CD4-positive, alpha-beta T cell (primary cell): Measurements from ENCODE around the gene PSMF1. TPM values are rescaled to one million over a fixed set of nuclear protein-coding genes. Genes with fewer than 3 reads are reported as not detected.

Experiments used
- ATAC-seq: fragments of 200-7000 bp; cut with Tn5 transposase; one replicate; pipeline ENCODE4 v1.10.0; 2022; ENCODE audit warnings: mild to moderate bottlenecking; ENCODE audit not compliant: poor library complexity
- CTCF ChIA-PET: fragments of 350-600 bp; sonication (Branson Sonifier 250); formaldehyde crosslinking; loops from one replicate; lab custom pipeline; 2021; ENCODE audit warnings: antibody characterized with exemption, inconsistent platforms; lab: Charles Lee
- POLR2A ChIA-PET: fragments of 350-600 bp; sonication (Branson Sonifier 250); formaldehyde crosslinking; loops from one replicate; lab custom pipeline; 2021; ENCODE audit warnings: antibody characterized with exemption, inconsistent platforms; lab: Charles Lee
- DNase-seq, 14 experiments: peaks; one replicate each; pipeline ENCODE4 v3.0.0-alpha.2; 2013 to 2020; ENCODE audit warnings: mixed read lengths in 2 of 14
- H3K27ac ChIP-seq, 2 donors: one replicate each; pipeline versions ENCODE4 v1.5.1 to v1.7.0; 2013; ENCODE audit warnings: low read length in 2 of 2, low read depth in 1 of 2, mild to moderate bottlenecking in 1 of 2
- H3K27me3 ChIP-seq, 2 experiments: 1 replicate in 1 of 2; 2 replicates in 1 of 2; pipeline versions ENCODE4 v1.6.1 to v1.7.0; 2013; ENCODE audit warnings: low read length in 2 of 2, control low read depth in 1 of 2, mild to moderate bottlenecking in 1 of 2, moderate library complexity in 1 of 2; ENCODE audit not compliant: insufficient read depth in 2 of 2, control insufficient read depth in 1 of 2
- H3K36me3 ChIP-seq: one replicate; pipeline ENCODE4 v1.6.1; 2013; ENCODE audit warnings: low read length, control low read depth; ENCODE audit not compliant: insufficient read depth
- H3K4me1 ChIP-seq: one replicate; pipeline ENCODE4 v1.6.1; 2013; ENCODE audit warnings: low read length, control low read depth; ENCODE audit not compliant: insufficient read depth
- H3K4me3 ChIP-seq: one replicate; pipeline ENCODE4 v1.5.1; 2013; ENCODE audit warnings: mild to moderate bottlenecking, low read length, moderate library complexity
- H3K9me3 ChIP-seq, 2 experiments: 1 replicate in 1 of 2; 2 replicates in 1 of 2; pipeline versions ENCODE4 v1.6.1 to v1.7.0; 2013; ENCODE audit warnings: low read length in 2 of 2, mild to moderate bottlenecking in 2 of 2, control low read depth in 1 of 2, moderate library complexity in 1 of 2; ENCODE audit not compliant: control insufficient read depth in 1 of 2, insufficient read depth in 1 of 2
- H3K27ac Mint-ChIP-seq: one replicate; pipeline ENCODE4 v1.8.0; 2020; ENCODE audit warnings: mixed read lengths
- H3K27me3 Mint-ChIP-seq: one replicate; pipeline ENCODE4 v1.8.0; 2021; ENCODE audit warnings: mixed read lengths
- H3K36me3 Mint-ChIP-seq: one replicate; pipeline ENCODE4 v1.8.0; 2021; ENCODE audit warnings: low read depth, mixed read lengths
- H3K4me1 Mint-ChIP-seq: one replicate; pipeline ENCODE4 v1.8.0; 2021; ENCODE audit warnings: low read depth, mixed read lengths
- H3K4me3 Mint-ChIP-seq: one replicate; pipeline ENCODE4 v1.8.0; 2020; ENCODE audit warnings: mild to moderate bottlenecking, mixed read lengths
- H3K9me3 Mint-ChIP-seq: one replicate; pipeline ENCODE4 v1.8.0; 2020; ENCODE audit warnings: mixed read lengths
- intact Hi-C, 2 experiments: fragments of 100-400 bp; cut with DNase I in 1 of 2; cut with micrococcal nuclease in 1 of 2; formaldehyde crosslinking; loops; one replicate each; pipeline versions ENCODE4 v1.15.1 to v1.9.0; 2023 to 2025; cut with DNase I, micrococcal nuclease
- total RNA-seq, 174 experiments: library from RNA in 2 of 174; stranded (reverse) in 2 of 174; gene quantifications; one replicate each; pipeline ENCODE4 v1.2.3 and lab custom pipeline; 2021 to 2026
- TF ChIP-seq, protein P1 (sequence below): fragments of 200-600 bp; IDR thresholded peaks from one replicate; pipeline ENCODE4 v1.8.0; 2022; ENCODE audit warnings: antibody characterized with exemption, mild to moderate bottlenecking

Gene PSMF1
- total RNA-seq, 2 experiments from 2014 or later = 79.9 to 84.2 TPM

- Histone ChIP-seq H3K27me3 (no peaks in the 10 kb centered on the region), H3K27ac (no peak overlapping the region), H3K4me3 (no peak overlapping the region), H3K36me3 (peaks cover 90% of the 10 kb centered on the region), H3K4me1 (no peaks in the 10 kb centered on the region), H3K9me3 (no peaks in the 10 kb centered on the region)
- Mint-ChIP-seq H3K4me1 (no peaks in the 10 kb centered on the region), H3K27ac (no peak overlapping the region), H3K27me3 (no peaks in the 10 kb centered on the region), H3K4me3 (no peak overlapping the region), H3K9me3 (no peaks in the 10 kb centered on the region), H3K36me3 (peaks cover 99% of the 10 kb centered on the region)
- CTCF ChIA-PET = no interaction called here
- POLR2A ChIA-PET = no interaction called here
- ATAC-seq (no peak), DNase-seq (no peak)
- TF ChIP-seq, protein P1, sequence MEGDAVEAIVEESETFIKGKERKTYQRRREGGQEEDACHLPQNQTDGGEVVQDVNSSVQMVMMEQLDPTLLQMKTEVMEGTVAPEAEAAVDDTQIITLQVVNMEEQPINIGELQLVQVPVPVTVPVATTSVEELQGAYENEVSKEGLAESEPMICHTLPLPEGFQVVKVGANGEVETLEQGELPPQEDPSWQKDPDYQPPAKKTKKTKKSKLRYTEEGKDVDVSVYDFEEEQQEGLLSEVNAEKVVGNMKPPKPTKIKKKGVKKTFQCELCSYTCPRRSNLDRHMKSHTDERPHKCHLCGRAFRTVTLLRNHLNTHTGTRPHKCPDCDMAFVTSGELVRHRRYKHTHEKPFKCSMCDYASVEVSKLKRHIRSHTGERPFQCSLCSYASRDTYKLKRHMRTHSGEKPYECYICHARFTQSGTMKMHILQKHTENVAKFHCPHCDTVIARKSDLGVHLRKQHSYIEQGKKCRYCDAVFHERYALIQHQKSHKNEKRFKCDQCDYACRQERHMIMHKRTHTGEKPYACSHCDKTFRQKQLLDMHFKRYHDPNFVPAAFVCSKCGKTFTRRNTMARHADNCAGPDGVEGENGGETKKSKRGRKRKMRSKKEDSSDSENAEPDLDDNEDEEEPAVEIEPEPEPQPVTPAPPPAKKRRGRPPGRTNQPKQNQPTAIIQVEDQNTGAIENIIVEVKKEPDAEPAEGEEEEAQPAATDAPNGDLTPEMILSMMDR = no peak
- intact Hi-C loops = no loop called here
Observed at GRCh38 chr20:1166948-1167720, 48.7 kb downstream of the PSMF1 start.

- CTCF ChIA-PET = no interaction called here
- no peak overlapping the region for H3K27ac Mint-ChIP-seq
- DNase-seq = no peak
Observed at GRCh38 chr20:1169224-1169623, 50.8 kb downstream of the PSMF1 start.

GRCh38 chr20:1171461-1172093 lies 53.2 kb downstream of the PSMF1 start:
- Mint-ChIP-seq H3K4me1 (no peaks in the 10 kb centered on the region), H3K36me3 (peaks cover 99% of the 10 kb centered on the region), H3K9me3 (no peaks in the 10 kb centered on the region), H3K4me3 (no peak overlapping the region), H3K27ac (no peak overlapping the region), H3K27me3 (no peaks in the 10 kb centered on the region)
- Histone ChIP-seq H3K27me3 (no peaks in the 10 kb centered on the region), H3K4me3 (no peak overlapping the region), H3K36me3 (peaks cover 70% of the 10 kb centered on the region), H3K27ac (no peak overlapping the region), H3K9me3 (no peaks in the 10 kb centered on the region), H3K4me1 (no peaks in the 10 kb centered on the region)
- POLR2A ChIA-PET = no interaction called here
- peak in 4 of 14 experiments; percentile 11 to 30 (median 20) for DNase-seq
- no peak for ATAC-seq
- CTCF ChIA-PET = no interaction called here
- TF ChIP-seq, protein P1 = no peak
- intact Hi-C loops = no loop called here

More at GRCh38 chr20:1169224-1169623, 50.8 kb downstream of the PSMF1 start:
- Mint-ChIP-seq H3K27me3 (no peaks in the 10 kb centered on the region), H3K4me1 (no peaks in the 10 kb centered on the region), H3K36me3 (peaks cover 99% of the 10 kb centered on the region), H3K9me3 (no peaks in the 10 kb centered on the region), H3K4me3 (no peak overlapping the region)
- Histone ChIP-seq H3K27me3 (no peaks in the 10 kb centered on the region), H3K9me3 (no peaks in the 10 kb centered on the region), H3K27ac (no peak overlapping the region), H3K4me1 (no peaks in the 10 kb centered on the region), H3K4me3 (no peak overlapping the region), H3K36me3 (peaks cover 85% of the 10 kb centered on the region)
- intact Hi-C loops = no loop called here
- no peak for ATAC-seq
- POLR2A ChIA-PET = no interaction called here
- TF ChIP-seq, protein P1 = no peak
